HG03135 (cell line): ENCODE measurements around the gene TFRC.
"Not testable (repeated sequence)": the region's sequence is repeated elsewhere in the genome, so short reads cannot be mapped to it uniquely, and the experiment has no call there.

Experiments used
- ATAC-seq: cut with Tn5 transposase; IDR thresholded peaks from one replicate; pipeline ENCODE4 v1.9.1; 2021; ENCODE audit warnings: mild to moderate bottlenecking, moderate library complexity; ENCODE audit not compliant: unreplicated experiment

TFRC gene

DNA sequence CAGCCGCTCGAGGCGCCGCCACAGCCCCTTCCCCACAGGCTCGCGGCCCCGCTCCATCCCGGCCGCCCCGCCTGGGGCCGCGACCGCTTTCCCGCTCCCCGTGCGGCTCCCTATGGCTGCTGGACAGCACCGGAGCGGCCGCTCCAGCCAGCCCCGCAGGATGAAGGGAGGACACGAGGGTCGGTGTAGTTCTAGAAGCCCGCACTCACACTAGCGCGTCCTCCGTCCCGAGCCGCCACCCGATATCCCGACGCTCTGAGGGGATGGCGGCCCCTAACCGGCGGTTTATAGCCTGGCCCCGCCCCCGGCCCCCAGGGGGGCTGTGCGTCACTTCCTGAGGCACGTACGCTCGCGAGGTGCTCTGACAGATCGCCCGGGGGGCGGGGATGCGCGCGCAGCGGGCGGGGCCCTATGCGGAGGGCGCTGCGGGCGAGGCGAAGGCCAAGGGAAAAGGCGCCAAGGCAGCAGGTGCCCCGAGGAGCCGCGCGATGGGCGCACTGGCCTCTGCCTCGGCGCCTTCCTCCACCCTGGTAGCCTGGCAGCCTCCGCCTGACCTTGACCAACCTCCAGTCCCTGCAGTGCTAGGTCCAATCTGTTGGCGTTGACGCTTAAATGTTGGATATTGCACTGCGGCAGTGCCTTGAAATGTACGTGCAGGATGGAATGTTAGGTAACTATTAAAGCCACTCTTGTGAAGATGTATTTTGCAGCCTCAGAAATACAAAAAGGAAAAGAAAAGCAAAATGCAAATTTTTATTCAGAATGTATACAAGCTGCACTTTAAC, at the start of gene TFRC:
Gene TFRC (minus strand): TSS at position 257 of the 785 bp plus-strand sequence. CDS start 4,991 bp downstream, outside the sequence.
- peak; percentile 90 for ATAC-seq

DNA sequence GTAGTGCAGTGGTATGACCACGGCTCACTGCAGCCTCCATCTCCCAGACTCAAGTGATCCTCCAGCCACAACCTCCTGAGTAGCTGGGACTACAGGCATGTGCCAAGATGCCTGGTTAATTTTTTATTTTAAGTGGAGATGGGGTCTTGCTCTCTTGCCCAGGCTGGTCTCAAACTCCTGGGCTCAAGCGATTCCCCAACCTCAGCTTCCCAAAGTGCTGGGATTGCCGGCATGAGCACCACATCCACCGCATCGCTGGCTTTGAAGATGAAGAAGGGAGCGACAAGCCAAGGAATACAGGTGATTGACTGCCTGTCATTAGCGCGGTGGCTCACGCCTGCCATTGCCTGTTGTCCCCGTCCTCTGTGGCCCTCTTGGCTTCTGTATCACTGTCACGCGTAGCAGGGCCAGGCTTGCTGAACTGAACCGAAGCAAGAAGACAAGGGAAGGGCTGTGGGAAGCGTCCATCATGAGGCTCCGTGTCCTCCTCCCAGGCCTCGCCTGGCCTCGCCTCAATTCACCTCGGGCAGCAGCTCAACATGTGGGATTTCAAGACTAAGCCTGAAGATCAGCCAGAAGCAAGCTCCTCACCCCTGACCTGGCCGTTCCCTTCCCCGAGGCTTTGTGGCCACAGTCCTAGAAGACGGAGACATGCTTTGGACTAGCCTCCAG, 46.4 kb upstream of the TFRC start:
- no peak for ATAC-seq

DNA sequence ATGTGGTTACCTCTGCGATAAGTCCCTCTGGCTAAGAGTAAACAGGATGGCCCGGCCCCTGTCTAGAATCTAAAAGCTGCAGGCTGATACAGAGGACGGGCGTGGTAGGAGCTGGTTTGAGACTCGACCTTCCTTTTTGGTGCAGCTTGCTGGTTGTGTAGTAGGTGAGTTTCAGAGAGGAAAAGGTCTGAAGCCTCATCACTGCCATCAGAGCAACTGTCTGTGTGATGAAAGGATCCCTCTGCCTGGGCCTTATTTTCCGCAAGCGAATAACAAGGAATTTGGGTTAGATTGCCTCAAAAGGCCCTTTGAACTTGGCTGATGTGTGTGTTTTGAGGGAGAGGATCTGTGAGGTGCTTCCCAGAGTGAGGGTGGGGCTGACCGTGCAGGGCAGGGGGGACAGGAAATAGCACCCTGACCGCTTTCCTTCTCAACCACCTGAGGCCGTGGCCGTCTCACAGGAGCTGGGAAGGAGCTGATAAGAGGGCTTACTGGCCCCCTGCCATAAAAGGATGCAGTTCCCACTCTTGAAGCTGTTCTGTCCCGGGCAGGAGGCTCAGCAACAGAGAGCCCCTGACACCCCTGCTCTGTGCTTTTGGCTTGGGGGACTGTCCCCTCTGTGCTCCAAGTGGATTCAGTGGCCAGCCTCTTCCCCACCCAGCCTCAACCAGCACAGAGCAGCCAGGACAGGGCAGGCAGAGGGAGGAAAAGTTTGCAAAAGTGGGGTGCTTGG, 45.6 kb upstream of the TFRC start:
- no peak for ATAC-seq

DNA sequence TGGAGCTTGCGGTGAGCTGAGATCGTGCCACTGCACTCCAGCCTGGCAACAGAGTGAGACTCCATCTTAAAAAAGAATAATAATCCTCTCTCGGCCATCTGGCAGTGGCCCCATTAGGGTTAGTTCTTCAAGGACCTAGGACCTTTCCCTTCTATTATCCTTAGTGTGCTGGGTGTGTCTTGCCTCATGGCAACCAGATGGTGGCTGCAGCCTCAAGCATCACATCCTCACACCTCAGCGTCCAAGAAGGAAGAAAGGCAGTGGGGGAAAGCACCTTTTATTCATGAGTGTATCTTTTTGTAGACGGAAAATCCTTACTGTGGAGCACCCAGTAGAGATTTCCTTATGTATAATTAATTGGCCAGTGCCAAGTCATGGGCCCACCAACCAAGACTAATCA, 42.7 kb upstream of the TFRC start:
- no peak for ATAC-seq

DNA sequence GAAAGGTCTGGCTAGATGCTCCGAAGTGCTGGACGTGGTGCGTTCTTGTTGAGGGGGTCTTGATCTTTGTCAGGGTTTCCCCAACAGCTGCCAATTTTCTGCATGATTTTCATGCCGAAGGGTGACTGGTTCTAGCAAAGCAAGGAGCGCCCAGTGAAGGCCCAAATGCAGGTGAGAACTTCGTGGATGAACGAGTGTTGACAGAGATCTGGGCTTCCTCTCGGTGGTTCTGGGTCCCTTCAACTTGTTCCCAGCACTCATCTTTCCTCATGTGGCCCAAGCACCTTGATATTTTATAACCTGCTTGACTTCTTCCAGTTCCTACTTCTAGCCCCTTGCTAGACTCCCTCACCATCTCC, 40.8 kb upstream of the TFRC start:
- no peak for ATAC-seq

DNA sequence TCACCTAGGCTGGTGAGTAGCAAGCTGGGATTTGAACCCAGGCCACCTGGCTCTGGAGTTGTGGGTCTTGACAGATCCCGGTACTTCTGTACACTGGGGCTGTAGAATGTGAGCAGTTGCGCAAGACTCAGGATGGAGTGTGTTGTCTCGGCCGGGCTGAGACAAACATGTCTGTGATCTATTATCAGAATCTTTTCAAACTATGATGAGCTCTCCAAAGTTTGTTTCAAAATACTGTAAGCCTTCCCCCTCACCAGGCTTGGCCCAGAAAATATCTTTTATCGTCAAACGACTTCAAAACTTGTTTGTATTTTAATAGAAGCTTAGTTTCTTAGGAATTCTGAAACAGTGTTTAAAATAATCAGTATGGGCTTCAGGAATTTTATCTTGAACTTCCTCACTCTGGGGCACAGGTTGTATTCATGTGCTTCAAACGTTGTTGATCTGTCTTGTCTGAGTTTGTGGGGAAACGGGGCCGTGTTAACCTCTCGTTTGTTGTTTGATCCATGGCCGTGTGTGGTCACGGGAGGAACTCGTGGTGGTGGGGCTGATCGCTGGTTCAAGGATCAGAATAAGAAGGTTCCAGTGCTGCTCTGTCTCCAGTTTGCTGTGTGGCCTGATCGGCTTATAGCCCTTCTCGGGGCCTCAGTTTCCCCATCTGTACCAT, 40.3 kb upstream of the TFRC start:
- ATAC-seq = no peak

DNA sequence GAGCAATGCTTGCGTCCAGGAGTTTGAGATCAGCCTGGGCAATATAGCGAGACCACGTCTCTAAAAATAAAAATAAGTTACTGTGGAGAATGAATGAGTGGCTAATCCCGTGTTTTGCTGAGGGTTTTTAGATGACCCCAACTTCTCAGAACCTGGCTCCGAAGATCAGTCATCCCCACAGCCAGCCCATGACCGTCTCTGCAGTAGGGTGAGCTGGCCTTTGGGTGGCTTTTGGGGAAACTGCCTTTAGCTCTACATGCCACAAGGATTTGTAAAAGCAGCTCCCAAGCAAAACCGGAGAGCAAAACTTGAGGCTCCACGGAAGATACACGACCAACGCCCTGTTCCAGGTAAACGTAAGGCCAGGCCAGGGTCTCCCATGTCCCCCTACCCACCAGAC, 39.2 kb upstream of the TFRC start:
- ATAC-seq = no peak

DNA sequence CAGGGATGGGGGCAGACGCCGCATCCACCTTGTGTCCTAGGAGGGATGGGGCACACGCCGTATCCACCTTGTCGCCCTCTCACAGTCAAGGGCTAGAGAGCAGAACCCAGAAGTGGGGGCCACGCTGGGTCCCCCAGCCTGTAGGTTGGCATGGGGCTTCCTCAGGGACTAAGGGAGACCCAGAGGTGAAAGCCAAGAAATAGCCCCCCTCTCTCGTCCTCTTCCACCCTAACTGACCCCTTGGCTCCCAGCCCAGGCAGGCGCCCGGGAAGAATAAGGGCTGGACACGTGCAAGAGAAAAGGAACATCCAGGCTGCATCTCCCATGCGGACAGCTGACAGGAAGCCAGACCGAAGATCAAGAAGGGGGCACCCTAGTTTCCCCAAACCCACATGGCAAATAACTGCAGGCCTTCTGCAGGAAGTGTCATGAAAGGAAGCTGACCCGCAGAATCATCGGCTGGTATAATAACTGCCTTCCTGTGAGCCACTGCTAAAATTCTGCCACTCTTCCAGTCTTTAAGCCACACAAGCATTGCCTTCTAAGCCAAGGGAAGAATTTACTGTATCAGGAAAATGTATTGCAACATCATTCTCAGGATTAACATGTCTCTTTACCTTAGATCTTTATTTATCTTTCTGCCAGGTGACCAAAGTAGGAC, 38.5 kb upstream of the TFRC start:
- no peak for ATAC-seq

DNA sequence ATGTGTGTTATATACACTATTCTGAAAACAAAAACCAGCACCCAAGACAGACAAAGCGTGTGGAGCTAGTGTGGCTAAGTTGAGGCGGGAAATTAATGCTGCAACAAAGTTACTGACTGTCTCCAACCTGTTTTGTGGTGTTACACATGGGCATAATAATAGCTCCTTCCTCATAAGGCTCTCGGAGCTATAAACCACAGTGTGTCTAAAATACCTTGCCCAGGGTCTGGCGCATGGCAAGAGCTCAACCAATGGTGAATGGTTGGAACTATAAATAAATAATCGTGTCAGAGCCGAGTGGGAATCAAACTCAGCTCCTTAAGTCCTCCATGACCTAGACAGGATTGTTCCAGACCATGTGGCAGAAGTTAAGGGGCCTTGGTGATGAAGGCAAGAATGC, 35.9 kb upstream of the TFRC start:
- ATAC-seq = no peak

DNA sequence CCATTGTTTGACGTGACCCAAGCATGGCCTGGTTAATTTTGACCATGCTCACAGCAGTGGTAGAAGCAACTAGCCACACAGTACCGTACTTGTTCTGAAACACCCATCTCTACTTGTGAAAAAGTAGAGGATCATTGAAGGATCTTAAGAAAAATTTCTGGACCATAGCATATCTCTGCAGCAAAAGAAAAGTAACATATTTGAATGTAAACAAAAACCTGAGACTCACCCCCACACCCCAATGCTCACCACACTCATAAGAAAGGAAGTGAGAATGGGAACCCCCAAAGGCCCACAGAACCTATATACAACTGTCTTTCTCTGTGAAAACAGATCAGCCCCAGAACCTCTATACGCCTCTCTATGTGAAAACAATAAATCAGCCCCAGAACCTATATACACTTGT, 33.8 kb upstream of the TFRC start:
- no peak for ATAC-seq

DNA sequence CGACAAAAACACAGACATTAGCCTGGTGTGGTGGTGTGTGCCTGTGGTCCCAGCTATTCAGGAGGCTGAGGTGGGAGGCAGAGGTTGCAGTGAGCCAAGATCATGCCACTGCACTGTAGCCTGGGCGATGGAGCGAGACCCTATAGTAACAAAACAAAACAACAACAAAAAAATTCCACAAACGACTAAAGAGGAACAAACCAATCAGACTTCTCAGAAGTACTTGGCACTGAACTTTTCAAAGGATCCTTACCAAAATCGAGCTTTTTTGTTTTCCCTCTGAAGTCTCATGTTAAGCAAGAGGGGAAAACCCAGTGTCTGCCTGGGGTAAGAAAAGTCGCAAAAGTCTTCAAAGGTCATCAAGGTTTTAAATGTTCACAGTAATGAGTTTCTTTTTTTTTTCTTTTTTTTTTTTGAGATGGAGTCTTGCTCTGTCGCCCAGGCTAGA, 30.1 kb upstream of the TFRC start:
- ATAC-seq = no peak

DNA sequence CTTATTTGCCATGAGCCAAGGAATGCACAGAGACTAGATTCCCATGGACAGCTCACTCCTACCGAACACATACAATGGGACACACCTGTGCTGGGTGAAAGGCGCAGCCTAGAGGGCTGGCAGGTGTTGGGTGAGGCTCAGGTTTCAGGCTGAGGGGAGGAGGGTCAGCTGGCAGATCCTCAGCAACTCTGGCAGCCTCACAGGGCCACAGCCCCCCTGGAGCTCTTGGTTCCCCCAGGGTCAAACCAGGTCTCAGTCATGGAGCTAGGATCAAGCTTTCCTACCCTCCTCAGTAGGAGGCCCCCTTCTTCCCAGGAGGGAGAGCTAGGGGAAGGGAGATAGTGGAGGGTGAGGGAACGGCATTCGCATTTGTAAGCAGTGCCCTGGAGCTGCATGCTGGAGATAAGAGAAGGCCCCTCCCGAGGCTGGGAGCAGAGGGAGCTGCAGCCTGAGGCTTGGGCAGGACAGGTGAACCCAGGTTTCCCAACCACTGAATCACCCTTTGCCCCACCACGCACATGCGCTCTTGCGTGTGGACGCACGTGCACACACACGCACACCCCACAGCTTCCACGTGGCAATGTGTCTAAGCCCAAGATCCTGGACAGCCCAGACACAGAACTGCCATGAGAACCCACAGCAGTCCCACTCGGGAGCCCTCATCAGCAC, 26.3 kb upstream of the TFRC start:
- ATAC-seq = no peak

DNA sequence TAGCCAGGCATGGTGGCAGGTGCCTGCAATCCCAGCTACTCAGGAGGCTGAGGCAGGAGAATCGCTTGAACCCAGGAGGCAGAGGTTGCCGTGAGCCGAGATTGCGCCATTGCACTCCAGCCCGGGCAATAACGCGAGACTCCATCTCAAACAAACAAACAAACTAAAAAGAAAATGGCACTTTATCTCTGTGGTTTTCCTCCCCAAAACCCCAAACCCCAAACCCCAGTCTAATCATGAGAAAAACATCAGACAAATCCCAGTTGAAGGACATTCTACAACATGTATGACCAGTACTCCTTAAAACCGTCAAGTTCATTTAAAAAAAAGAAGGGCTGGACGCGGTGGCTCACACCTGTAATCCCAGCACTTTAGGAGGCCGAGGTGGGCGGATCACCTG, 22.8 kb upstream of the TFRC start:
- ATAC-seq = not testable (repeated sequence)

DNA sequence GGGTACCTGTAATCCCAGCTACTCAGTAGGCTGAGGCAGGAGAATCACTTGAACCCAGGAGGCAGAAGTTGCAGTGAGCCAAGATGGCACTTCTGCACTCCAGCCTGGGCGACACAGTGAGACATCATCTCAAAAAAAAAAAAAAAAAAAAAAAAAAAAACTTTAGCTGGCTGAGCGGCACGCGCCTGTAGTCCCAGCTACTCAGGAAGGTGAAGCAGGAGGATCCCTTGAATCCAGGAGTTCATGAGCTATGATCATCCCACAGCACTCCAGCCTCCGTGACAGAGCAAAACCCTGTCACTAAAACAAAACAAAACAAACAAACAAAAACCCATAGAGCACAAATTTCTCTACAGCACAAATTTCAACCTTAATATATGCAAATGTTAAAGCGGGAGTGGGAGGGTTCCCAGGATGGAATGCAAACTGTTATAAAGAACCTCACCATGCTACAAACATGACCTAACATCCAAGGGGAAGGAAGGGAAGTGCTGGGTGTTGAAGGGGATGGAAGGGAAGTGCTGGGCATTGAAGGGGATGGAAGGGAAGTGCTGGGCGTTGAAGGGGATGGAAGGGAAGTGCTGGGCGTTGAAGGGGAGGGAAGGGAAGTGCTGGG, 16.6 kb upstream of the TFRC start:
- ATAC-seq = not testable (repeated sequence)

DNA sequence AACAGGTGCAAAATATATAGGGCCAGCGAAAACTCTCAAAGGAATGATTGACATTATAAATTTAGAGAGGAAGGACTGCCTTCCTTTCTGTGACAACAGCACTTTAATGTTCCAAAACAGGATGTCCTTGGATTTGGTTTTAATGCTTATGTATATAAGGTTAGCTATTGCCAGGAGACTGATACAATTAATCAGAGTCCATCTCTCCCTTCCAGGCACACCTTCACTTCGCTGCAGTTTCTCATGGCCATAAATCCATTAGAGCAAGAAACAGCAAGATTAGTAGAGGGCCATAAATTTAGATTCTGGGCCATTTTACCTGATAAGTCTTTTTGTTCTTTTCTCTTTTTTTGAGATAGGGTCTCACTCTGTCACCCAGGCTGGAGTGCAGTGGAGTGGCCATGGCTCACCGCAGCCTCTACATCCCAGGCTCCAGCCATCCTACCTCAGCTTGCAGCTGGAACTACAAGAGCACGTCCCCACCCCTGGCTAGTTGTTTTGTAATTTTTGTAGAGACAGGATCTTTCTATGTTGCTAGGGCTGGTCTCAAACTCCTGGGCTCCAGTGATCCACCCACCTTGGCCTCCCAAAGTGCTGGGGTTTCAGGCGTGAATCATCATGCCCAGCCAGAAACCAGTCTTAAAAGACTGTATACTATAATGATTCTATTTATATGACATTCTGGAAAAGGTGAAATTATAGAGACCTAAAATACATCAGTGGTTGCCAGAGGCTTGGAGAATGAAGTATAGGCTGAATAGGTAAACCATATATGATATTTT, 15.7 kb upstream of the TFRC start:
- no peak for ATAC-seq

DNA sequence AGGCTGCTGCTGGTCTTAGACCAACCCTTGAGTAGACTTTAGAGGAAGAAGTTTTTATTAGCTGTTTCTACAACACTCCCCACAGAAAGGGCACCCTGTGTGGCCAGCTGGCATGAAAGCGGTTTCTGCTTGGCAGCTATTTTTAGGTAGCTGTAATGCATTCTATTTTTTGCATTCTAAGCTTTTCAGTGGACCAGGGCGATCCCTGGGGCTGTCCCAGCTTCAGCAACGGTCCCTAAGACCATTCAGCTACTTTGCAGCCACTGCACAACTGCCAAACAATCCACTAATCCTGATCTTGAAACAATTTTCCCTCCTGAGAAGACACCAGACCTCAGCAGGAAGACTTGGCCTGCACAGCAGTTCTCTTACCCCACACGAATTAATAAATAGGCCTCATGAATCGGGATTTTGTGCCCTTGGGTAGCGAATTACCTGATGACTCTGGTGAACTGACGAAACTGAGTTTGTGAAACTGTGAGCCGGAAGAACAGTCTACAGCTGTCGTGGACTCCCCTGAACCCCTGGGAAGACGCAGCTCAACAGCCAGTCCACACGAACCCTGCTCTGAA, 14.6 kb upstream of the TFRC start:
- ATAC-seq = peak; percentile 73

DNA sequence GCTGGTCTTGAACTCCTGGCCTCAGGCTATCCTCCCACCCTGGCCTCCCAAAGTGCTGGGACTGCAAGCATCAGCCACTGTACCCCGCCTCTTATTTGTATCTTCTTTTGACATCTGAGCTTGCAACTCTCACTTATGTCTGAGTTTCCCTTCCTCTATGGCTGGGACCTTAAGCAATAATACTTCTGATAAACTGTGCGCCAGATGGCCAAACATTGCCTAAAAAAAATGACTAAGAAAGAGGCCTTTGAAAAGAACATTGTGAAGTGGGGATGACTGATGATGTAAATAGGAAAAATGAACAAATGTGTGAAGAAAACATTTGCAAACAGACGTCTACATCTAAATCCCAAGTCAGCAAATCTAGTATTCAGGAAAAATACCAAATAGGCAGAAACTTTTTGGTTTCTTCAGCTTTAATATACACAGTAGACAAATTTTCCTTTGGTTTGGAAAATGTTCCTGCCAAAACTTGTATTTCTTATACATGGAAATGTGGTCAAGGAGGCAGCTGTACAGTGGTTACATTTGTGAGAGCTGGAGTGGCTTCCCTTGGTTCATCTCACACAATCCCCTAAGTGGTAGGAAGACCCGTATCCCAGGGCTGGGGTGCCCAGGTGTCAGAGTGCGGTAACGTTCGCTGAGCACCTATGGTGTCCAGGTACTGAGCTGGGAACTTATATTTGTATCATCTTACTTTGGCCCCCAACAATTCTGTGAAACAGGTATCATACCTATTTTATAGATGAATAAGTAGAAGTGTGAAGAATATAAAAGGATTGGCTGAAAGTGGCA, 11.6 kb upstream of the TFRC start:
- ATAC-seq = no peak

DNA sequence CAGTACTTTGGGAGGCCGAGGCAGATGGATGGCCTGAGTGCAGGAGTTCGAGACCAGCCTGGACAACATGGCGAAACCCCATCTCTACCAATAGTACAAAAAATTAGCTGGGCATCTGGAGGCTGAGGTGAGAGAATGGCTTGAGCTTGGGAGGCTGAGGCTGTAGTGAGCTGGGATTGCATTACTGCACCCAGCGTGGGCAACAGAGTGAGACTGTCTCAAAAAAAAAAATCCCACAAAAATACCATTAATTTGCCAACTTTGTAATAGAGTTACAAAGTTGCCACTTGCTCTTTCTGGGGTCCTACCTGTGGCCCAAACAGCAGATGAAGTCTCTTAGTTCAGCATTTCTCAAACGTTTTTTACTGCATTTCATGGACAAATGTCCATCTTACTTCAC, 6.0 kb upstream of the TFRC start:
- no peak for ATAC-seq
